Cardiac muscle cell (in vitro differentiated cells and primary cell): Measurements from ENCODE around the gene TMPRSS13. TPM values are rescaled to one million over a fixed set of nuclear protein-coding genes. Genes with fewer than 3 reads are reported as not detected.

Source experiments
- DNase-seq, 2 donors: peaks; one replicate each; pipeline versions ENCODE4 v3.0.0 to v3.0.0-alpha.2; 2010 to 2017; ENCODE audit warnings: low read depth in 1 of 2, low spot score in 1 of 2
- H3K27ac ChIP-seq: fragments of 200-600 bp; sonication (generic); 2 replicates; pipeline ENCODE4 v1.5.1; 2016
- H3K27me3 ChIP-seq: fragments of 200-600 bp; sonication (generic); 2 replicates; pipeline ENCODE4 v1.6.0; 2016; ENCODE audit warnings: control low read depth
- H3K36me3 ChIP-seq: fragments of 200-600 bp; sonication (generic); 2 replicates; pipeline ENCODE4 v1.5.1; 2016; ENCODE audit warnings: control low read depth
- H3K4me1 ChIP-seq: fragments of 200-600 bp; sonication (generic); 2 replicates; pipeline ENCODE4 v1.8.1; 2017; ENCODE audit warnings: low read depth, mild to moderate bottlenecking, mixed run types
- H3K4me3 ChIP-seq: fragments of 200-600 bp; sonication (generic); 2 replicates; pipeline ENCODE4 v1.5.1; 2016; ENCODE audit warnings: mild to moderate bottlenecking
- H3K9me3 ChIP-seq: fragments of 200-600 bp; sonication (generic); 2 replicates; pipeline ENCODE4 v1.5.1; 2017; ENCODE audit warnings: low read depth, mild to moderate bottlenecking, control low read depth
- polyA plus RNA-seq: library from polyadenylated mRNA; unstranded; fragments of >200 nt; fragmentation: Nextera tagmentation; extraction: Ambion mirVana; gene quantifications from 2 replicates; pipeline ENCODE4 v1.2.1, GENCODE V29; 2016
- total RNA-seq: library from RNA; depleted of rRNA; stranded (reverse); fragments of >200 nt; gene quantifications from 2 replicates; pipeline ENCODE4 v1.2.3, GENCODE V29; 2016
- TF ChIP-seq, protein P1 (sequence below): IDR thresholded peaks from 2 replicates; pipeline ENCODE4 v1.5.1; 2012; ENCODE audit warnings: low read depth, mild to moderate bottlenecking, low read length

Gene TMPRSS13
- total and polyA plus RNA-seq, 2 experiments from 2014 or later: 0.40 to 0.66 TPM

- Histone ChIP-seq H3K27ac (no peak overlapping the region), H3K9me3 (no peaks in the 10 kb centered on the region), H3K36me3 (no peaks in the 10 kb centered on the region), H3K4me1 (peaks cover 10% of the 10 kb centered on the region), H3K27me3 (no peaks in the 10 kb centered on the region), H3K4me3 (no peak overlapping the region)
- TF ChIP-seq, protein P1, sequence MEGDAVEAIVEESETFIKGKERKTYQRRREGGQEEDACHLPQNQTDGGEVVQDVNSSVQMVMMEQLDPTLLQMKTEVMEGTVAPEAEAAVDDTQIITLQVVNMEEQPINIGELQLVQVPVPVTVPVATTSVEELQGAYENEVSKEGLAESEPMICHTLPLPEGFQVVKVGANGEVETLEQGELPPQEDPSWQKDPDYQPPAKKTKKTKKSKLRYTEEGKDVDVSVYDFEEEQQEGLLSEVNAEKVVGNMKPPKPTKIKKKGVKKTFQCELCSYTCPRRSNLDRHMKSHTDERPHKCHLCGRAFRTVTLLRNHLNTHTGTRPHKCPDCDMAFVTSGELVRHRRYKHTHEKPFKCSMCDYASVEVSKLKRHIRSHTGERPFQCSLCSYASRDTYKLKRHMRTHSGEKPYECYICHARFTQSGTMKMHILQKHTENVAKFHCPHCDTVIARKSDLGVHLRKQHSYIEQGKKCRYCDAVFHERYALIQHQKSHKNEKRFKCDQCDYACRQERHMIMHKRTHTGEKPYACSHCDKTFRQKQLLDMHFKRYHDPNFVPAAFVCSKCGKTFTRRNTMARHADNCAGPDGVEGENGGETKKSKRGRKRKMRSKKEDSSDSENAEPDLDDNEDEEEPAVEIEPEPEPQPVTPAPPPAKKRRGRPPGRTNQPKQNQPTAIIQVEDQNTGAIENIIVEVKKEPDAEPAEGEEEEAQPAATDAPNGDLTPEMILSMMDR: no peak
- no peak for DNase-seq
Measured at GRCh38 chr11:117941163-117941707, 12.0 kb upstream of the TMPRSS13 start.

DNA sequence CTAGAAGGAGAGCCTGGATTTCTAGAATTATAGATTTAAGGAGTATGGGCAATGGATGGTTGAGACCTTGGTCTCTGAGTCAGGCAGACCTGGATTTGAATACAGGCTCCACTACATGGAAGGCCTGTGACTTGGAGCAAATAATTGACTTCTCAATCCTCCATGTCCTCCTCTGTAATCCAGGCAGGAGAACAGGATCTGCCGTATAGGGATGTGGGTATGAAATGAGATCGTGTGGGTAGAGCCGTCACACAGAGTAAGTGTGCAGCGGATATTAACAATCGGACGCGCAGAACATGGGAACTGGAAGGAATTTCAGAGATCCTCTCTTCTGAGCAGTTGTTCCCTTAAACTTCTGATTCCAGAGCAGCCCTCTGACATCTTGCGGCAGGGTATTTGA is 11.5 kb upstream of the TMPRSS13 start:
- DNase-seq: no peak
- peaks cover 10% of the 10 kb centered on the region for H3K4me1 ChIP-seq
- H3K36me3 ChIP-seq: no peaks in the 10 kb centered on the region
- H3K27ac ChIP-seq: no peak overlapping the region
- H3K27me3 ChIP-seq: no peaks in the 10 kb centered on the region
- TF ChIP-seq, protein P1: no peak
- no peaks in the 10 kb centered on the region for H3K9me3 ChIP-seq
- no peak overlapping the region for H3K4me3 ChIP-seq

GRCh38 chr11:117936973-117937372 is 7.8 kb upstream of the TMPRSS13 start:
- TF ChIP-seq, protein P1: no peak
- H3K27ac ChIP-seq: no peak overlapping the region
- no peak overlapping the region for H3K4me3 ChIP-seq
- H3K27me3 ChIP-seq: no peaks in the 10 kb centered on the region
- no peaks in the 10 kb centered on the region for H3K9me3 ChIP-seq
- H3K4me1 ChIP-seq: peaks cover 13% of the 10 kb centered on the region
- H3K36me3 ChIP-seq: no peaks in the 10 kb centered on the region
- no peak for DNase-seq

- H3K4me1 ChIP-seq: peaks cover 20% of the 10 kb centered on the region
- H3K4me3 ChIP-seq: no peak overlapping the region
- H3K36me3 ChIP-seq: no peaks in the 10 kb centered on the region
- H3K27me3 ChIP-seq: no peaks in the 10 kb centered on the region
- H3K27ac ChIP-seq: no peak overlapping the region
- TF ChIP-seq, protein P1: no peak
- DNase-seq: no peak
- H3K9me3 ChIP-seq: no peaks in the 10 kb centered on the region
Measured at GRCh38 chr11:117934526-117935307, 5.5 kb upstream of the TMPRSS13 start.

DNA sequence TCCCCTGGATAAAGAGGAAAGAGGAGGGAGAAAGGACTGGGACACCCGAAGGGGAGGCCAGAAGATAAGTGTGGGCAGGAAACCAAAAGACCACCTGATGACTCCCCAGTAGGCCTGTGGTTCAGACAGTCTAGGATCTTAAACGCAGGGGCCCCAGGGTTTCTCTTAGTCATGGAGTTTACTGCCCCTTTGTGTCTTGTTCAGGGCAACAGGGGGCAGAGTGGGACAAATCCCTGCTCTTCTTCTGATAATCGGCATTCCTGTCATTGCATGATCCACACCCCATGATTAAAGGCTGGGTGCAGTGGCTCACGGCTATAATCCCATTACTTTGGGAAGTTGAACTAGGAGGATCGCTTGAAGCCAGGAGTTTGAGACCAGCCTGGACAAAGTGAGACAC is 4.7 kb upstream of the TMPRSS13 start:
- DNase-seq: no peak
- H3K36me3 ChIP-seq: no peaks in the 10 kb centered on the region
- H3K4me1 ChIP-seq: peaks cover 20% of the 10 kb centered on the region
- TF ChIP-seq, protein P1: no peak
- no peak overlapping the region for H3K27ac ChIP-seq
- no peaks in the 10 kb centered on the region for H3K9me3 ChIP-seq
- no peaks in the 10 kb centered on the region for H3K27me3 ChIP-seq
- no peak overlapping the region for H3K4me3 ChIP-seq
